H9 (cell line): ENCODE measurements around the gene SH3PXD2B. TPM values are rescaled to one million over a fixed set of nuclear protein-coding genes. Genes with fewer than 3 reads are reported as not detected.

Experiments used
- DNase-seq: peaks from one replicate; pipeline ENCODE4 v3.0.0-alpha.2; 2017
- H2AFZ ChIP-seq: one replicate; pipeline ENCODE4 v1.6.1; 2013; ENCODE audit warnings: mild to moderate bottlenecking, low read length, control low read depth, moderate library complexity
- H2AK5ac ChIP-seq: 2 replicates; pipeline ENCODE4 v1.6.1; 2013; ENCODE audit warnings: low read length, control low read depth, mixed read lengths; ENCODE audit not compliant: insufficient read length
- H2BK120ac ChIP-seq: one replicate; pipeline ENCODE4 v1.6.1; 2013; ENCODE audit warnings: low read depth, mild to moderate bottlenecking, low read length, control low read depth, inconsistent platforms; ENCODE audit not compliant: poor library complexity, severe bottlenecking
- H2BK12ac ChIP-seq: 2 replicates; pipeline ENCODE4 v1.6.1; 2013; ENCODE audit warnings: low read length, control low read depth, mixed read lengths, low read depth; ENCODE audit not compliant: insufficient read length
- H2BK15ac ChIP-seq: 2 replicates; pipeline ENCODE4 v1.6.1; 2013; ENCODE audit warnings: low read depth, low read length, control low read depth
- H2BK20ac ChIP-seq: one replicate; pipeline ENCODE4 v1.6.1; 2013; ENCODE audit warnings: low read depth, mild to moderate bottlenecking, low read length, control low read depth, inconsistent platforms; ENCODE audit not compliant: poor library complexity, severe bottlenecking
- H2BK5ac ChIP-seq: 2 replicates; pipeline ENCODE4 v1.6.1; 2013; ENCODE audit warnings: low read length, control low read depth, mixed read lengths; ENCODE audit not compliant: insufficient read length
- H3K14ac ChIP-seq: 2 replicates; pipeline ENCODE4 v1.6.1; 2013; ENCODE audit warnings: low read length, control low read depth; ENCODE audit not compliant: insufficient read depth
- H3K18ac ChIP-seq: 2 replicates; pipeline ENCODE4 v1.6.1; 2013; ENCODE audit warnings: low read depth, mild to moderate bottlenecking, mixed read lengths, low read length, control low read depth; ENCODE audit not compliant: insufficient read length
- H3K23ac ChIP-seq: 2 replicates; pipeline ENCODE4 v1.6.1; 2013; ENCODE audit warnings: low read length, control low read depth, mixed read lengths, low read depth; ENCODE audit not compliant: insufficient read length
- H3K23me2 ChIP-seq: 2 replicates; pipeline ENCODE4 v1.6.1; 2013; ENCODE audit warnings: low read depth, mild to moderate bottlenecking, mixed read lengths, low read length, control low read depth; ENCODE audit not compliant: insufficient read length, poor library complexity, severe bottlenecking
- H3K27ac ChIP-seq: 2 replicates; pipeline ENCODE4 v1.5.1; 2013; ENCODE audit warnings: low read length, control low read depth, mixed read lengths, low read depth; ENCODE audit not compliant: insufficient read length
- H3K27me3 ChIP-seq: 2 replicates; pipeline ENCODE4 v1.6.1; 2013; ENCODE audit warnings: low read length, control low read depth, inconsistent platforms; ENCODE audit not compliant: insufficient read depth
- H3K4ac ChIP-seq: 2 replicates; pipeline ENCODE4 v1.6.1; 2013; ENCODE audit warnings: low read depth, mild to moderate bottlenecking, control low read depth, inconsistent platforms, low read length, moderate library complexity
- H3K4me1 ChIP-seq: 2 replicates; pipeline ENCODE4 v1.6.1; 2013; ENCODE audit warnings: low read length, control low read depth, inconsistent platforms; ENCODE audit not compliant: insufficient read depth
- H3K4me2 ChIP-seq: 2 replicates; pipeline ENCODE4 v1.6.1; 2013; ENCODE audit warnings: low read length, control low read depth, mixed read lengths; ENCODE audit not compliant: insufficient read length, insufficient read depth
- H3K56ac ChIP-seq: 2 replicates; pipeline ENCODE4 v1.6.1; 2013; ENCODE audit warnings: low read depth, mild to moderate bottlenecking, mixed read lengths, low read length, control low read depth; ENCODE audit not compliant: insufficient read length
- H3K79me1 ChIP-seq: 2 replicates; pipeline ENCODE4 v1.6.1; 2013; ENCODE audit warnings: low read depth, mild to moderate bottlenecking, moderate library complexity, low read length, control low read depth, inconsistent platforms; ENCODE audit not compliant: insufficient read depth, poor library complexity, severe bottlenecking
- H3K79me2 ChIP-seq: 2 replicates; pipeline ENCODE4 v1.6.1; 2013; ENCODE audit warnings: low read length, control low read depth, inconsistent platforms; ENCODE audit not compliant: insufficient read depth
- H3K9ac ChIP-seq: 2 replicates; pipeline ENCODE4 v1.6.1; 2013; ENCODE audit warnings: low read length, control low read depth, mixed read lengths; ENCODE audit not compliant: insufficient read length; ENCODE audit errors: extremely low read depth
- H3K9me3 ChIP-seq: one replicate; pipeline ENCODE4 v1.6.1; 2013; ENCODE audit warnings: low read depth, low read length, inconsistent platforms; ENCODE audit not compliant: control insufficient read depth
- H3T11ph ChIP-seq: one replicate; pipeline ENCODE4 v1.6.1; 2013; ENCODE audit warnings: mild to moderate bottlenecking, low read length, control low read depth, inconsistent platforms
- H4K20me1 ChIP-seq: one replicate; pipeline ENCODE4 v1.6.1; 2013; ENCODE audit not compliant: control insufficient read depth, insufficient read length, insufficient read depth
- H4K5ac ChIP-seq: 2 replicates; pipeline ENCODE4 v1.6.1; 2013; ENCODE audit warnings: low read depth, mild to moderate bottlenecking, mixed read lengths, low read length, control low read depth; ENCODE audit not compliant: insufficient read length
- H4K8ac ChIP-seq: replicated peaks from 2 replicates; pipeline ENCODE4 v1.6.1; 2013; ENCODE audit warnings: low read length, control low read depth, mixed read lengths, low read depth; ENCODE audit not compliant: insufficient read length
- H4K91ac ChIP-seq: 2 replicates; pipeline ENCODE4 v1.6.1; 2013; ENCODE audit warnings: low read depth, mild to moderate bottlenecking, moderate library complexity, mixed read lengths, low read length, control low read depth; ENCODE audit not compliant: insufficient read length
- H3K27ac Mint-ChIP-seq, 3 experiments: 2 replicates in 2 of 3; 3 replicates in 1 of 3; pipeline ENCODE4 v1.8.0; 2020 to 2021; ENCODE audit warnings: mixed read lengths in 3 of 3, mild to moderate bottlenecking in 1 of 3, moderate library complexity in 1 of 3
- H3K27me3 Mint-ChIP-seq: 2 replicates; pipeline ENCODE4 v1.8.0; 2021; ENCODE audit warnings: low read depth, mild to moderate bottlenecking, moderate library complexity, mixed read lengths
- H3K36me3 Mint-ChIP-seq, 3 experiments: 2 replicates in 2 of 3; 3 replicates in 1 of 3; pipeline ENCODE4 v1.8.0; 2020 to 2021; ENCODE audit warnings: low read depth in 3 of 3, mixed read lengths in 3 of 3; ENCODE audit not compliant: insufficient read depth in 1 of 3
- H3K4me1 Mint-ChIP-seq, 2 experiments: 2 replicates each; pipeline ENCODE4 v1.8.0; 2020; ENCODE audit warnings: mixed read lengths in 2 of 2
- H3K4me3 Mint-ChIP-seq, 2 experiments: 2 replicates in 1 of 2; 3 replicates in 1 of 2; pipeline ENCODE4 v1.8.0; 2020 to 2021; ENCODE audit warnings: mild to moderate bottlenecking in 2 of 2, mixed read lengths in 2 of 2, moderate library complexity in 1 of 2
- H3K9me3 Mint-ChIP-seq, 2 experiments: 2 replicates in 1 of 2; 3 replicates in 1 of 2; pipeline ENCODE4 v1.8.0; 2020; ENCODE audit warnings: mild to moderate bottlenecking in 2 of 2, mixed read lengths in 2 of 2, moderate library complexity in 1 of 2
- CTCF ChIP-seq: fragments of 200-600 bp; sonication (generic); conservative IDR thresholded peaks from 3 replicates; pipeline ENCODE4 v1.8.0; 2021; ENCODE audit warnings: antibody characterized with exemption, mild to moderate bottlenecking
- WGBS: extraction: QIAGEN DNeasy Blood & Tissue Kit; methylation state at CpG from one replicate; pipeline ENCODE4 v1.1.7; 2013; ENCODE audit warnings: missing lambda C conversion rate, low lambda C conversion rate, mixed read lengths; ENCODE audit not compliant: insufficient read length; ENCODE audit errors: extremely low coverage; 5-methylcytosine and 5-hydroxymethylcytosine counted together
- total RNA-seq: library from RNA; stranded (reverse); gene quantifications from 2 replicates; pipeline ENCODE4 v1.2.1, GENCODE V29; 2021

The SH3PXD2B gene
- total RNA-seq, 1 experiment from 2014 or later: 49.0 TPM

GRCh38 chr5:172347496-172348052, 106.8 kb downstream of the SH3PXD2B start:
- Histone ChIP-seq H3K23ac (no peak overlapping the region), H3K9ac (no peak overlapping the region), H3T11ph (no peak overlapping the region), H3K23me2 (no peaks in the 10 kb centered on the region), H2BK20ac (no peak overlapping the region), H4K91ac (no peak overlapping the region), H3K79me2 (no peaks in the 10 kb centered on the region), H4K5ac (no peak overlapping the region), H2AK5ac (no peak overlapping the region), H3K4me2 (no peak overlapping the region), H3K9me3 (no peaks in the 10 kb centered on the region), H2BK12ac (no peak overlapping the region), H4K8ac (no peak overlapping the region), H3K27me3 (no peaks in the 10 kb centered on the region), H3K56ac (no peak overlapping the region), H3K27ac (no peak overlapping the region), H2AFZ (no peak overlapping the region), H3K4ac (no peak overlapping the region), H3K14ac (no peak overlapping the region; the same call in 1 of the 2 replicates), H3K18ac (no peak overlapping the region), H3K4me1 (no peaks in the 10 kb centered on the region), H4K20me1 (no peaks in the 10 kb centered on the region), H2BK15ac (no peak overlapping the region), H3K79me1 (no peaks in the 10 kb centered on the region), H2BK120ac (no peak overlapping the region), H2BK5ac (no peak overlapping the region)
- WGBS: no CpG with 5 or more reads among the region's 8 CpGs
- Mint-ChIP-seq H3K36me3 (peaks cover 26 to 76% (median 67%) of the 10 kb centered on the region in 3 experiments; a peak in 6 of 7 replicates), H3K27ac (peak overlapping the region in 1 of 3 experiments; percentile 70; a peak in 2 of 7 replicates), H3K4me3 (no peak overlapping the region), H3K4me1 (no peaks in the 10 kb centered on the region), H3K9me3 (no peaks in the 10 kb centered on the region), H3K27me3 (no peaks in the 10 kb centered on the region)
- TF ChIP-seq CTCF: no peak
- no peak for DNase-seq
